HG03469 (cell line): ENCODE data around the gene TTC39C.
A peak's percentile ranks its signal among the peaks of the same experiment; 100 is the strongest.

ENCODE experiments used
- ATAC-seq: cut with Tn5 transposase; IDR thresholded peaks from one replicate; pipeline ENCODE4 v1.9.1; 2021; ENCODE audit warnings: mild to moderate bottlenecking, moderate library complexity, moderate number of reproducible peaks; ENCODE audit not compliant: unreplicated experiment

TTC39C gene

GRCh38 chr18:23990474-23991410, 23.8 kb upstream of the TTC39C start:
- no peak for ATAC-seq

DNA sequence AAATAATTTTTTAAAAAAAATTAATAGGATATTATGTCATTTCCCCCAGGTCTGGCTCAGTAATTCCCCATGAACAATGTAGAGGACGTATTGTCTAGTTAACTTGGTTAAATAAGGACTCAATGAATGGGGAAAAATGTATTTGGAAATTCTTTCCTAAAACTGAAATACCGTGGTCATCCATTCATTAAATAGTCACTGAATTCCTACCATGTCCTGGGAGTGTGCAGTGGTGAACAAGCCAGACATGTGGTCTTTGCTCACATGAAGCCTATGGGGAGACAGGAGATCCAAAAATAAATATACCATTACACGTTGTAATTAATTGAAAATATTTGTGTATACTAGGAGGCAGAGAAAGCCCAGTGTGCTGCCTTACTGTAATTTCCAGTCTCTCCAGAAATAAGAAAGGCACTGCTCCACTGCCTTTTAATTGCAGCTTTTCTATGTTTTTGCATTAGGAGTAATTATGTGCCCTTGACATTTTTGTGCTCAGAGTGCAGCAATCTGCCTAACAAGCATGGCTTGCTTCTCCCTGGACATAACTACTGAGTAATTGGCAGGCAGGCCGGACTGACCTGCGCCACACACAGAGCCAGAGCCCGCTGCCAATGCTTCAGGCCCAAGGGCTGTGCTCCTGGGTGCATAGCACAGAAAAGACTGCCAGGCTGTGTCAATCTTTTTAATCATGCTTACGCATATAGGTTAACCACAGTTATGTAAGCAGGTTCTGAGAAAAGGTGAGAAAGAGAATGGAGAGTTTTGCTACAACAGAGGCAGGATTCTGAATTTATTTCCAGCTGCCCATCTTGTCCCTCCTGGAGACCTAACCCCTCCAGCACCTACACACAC, 22.2 kb upstream of the TTC39C start:
- peak; percentile 43 for ATAC-seq

- ATAC-seq = no peak
Observed at GRCh38 chr18:23992941-23993280, 21.6 kb upstream of the TTC39C start.

- no peak for ATAC-seq
Observed at GRCh38 chr18:23994361-23994902, 20.1 kb upstream of the TTC39C start.

DNA sequence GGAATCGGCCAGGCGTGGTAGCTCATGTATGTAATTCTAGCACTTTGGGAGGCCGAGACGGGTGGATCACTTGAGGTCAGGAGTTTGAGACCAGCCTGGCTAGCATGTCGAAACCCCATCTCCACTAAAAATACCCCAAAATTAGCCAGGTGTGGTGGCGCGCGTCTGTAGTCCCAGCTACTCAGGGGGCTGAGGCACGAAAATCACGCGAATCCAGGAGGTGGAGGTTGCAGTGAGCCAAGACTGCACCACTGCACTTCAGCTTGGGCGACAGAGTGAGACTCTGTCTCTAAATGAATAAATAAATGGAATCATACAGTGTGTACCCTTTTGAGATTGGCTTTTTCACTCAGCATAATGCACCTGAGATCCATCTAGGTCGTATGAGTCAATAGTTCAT, 19.4 kb upstream of the TTC39C start:
- ATAC-seq = no peak

DNA sequence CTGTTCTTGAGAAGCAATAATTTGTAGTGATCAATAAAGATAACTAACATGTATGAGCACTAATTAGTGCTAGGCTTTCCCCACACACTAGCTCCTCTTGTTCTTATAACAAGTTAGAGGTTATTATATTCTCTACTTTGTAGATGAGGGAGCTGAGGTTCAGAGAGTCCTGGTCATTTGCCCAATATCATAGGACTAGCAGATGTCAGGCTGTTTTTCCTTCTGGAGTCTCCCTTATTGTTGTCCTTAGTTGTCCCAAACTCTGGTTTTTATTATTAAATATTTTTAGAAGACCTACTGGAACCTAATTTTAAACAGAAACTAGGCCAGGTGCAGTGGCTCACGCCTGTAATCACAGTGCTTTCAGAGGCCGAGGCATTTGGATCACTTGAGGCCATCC, 16.5 kb upstream of the TTC39C start:
- no peak for ATAC-seq

GRCh38 chr18:23998820-23999219, 15.7 kb upstream of the TTC39C start:
- ATAC-seq = no peak

DNA sequence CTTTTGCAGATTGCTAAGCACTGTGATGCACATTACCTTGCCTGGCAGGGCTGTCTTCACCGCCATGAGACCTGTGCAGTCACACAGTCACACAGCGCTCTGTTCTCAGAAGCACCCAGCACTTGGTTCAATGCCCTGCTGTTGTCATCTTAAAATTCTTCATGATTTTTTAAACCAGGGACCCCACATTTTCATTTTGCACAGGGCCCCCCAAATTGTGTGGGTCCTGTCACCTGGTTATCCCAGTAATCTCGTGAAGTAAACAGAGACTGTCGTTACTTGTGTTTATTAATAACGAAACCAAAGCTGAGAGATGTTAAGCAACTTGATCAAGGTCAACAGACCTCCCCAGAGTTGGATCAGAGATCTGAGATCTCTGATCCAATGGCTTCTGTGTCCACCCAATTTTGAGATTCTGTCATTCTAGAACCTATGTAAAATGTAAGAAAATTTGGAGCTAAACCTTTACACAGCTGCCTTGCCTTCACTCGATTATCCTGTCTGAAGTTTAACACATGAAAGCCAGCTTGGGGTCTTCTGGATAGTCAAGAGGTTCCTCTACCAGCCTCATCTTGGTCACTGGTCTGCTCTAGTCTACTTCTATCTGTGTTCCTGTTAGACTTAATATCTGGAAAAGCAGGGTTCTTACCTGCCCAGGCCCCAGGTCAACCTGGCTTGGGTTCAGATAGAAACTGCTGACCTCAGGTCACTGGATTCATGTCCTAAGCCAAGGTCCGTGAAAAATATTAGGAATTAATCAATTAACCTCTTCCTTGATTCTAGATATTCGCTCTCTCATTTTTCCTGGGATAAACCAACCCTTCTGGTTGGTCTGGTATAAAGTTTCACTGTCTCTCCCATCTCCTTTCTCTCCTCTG, 13.7 kb upstream of the TTC39C start:
- ATAC-seq = no peak

DNA sequence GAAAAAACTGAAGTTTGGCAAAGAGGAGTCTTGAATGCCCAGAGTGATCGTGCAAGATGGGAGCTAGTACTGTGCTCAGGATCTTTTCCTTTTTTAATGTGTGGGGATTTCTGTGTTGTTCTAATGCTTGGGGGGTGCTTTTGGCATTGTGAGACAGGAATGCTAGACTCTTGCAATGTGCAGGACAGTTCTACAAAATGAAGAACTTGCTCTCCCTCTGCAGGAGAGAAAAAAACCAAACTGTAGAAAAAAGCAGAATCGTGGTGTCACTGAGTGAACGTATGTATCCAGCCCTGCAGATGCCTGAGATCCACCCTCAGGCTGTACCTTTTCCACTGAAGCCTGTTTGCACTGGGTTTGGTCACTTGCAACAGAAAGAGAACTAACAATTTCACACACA, 12.1 kb upstream of the TTC39C start:
- ATAC-seq = no peak

DNA sequence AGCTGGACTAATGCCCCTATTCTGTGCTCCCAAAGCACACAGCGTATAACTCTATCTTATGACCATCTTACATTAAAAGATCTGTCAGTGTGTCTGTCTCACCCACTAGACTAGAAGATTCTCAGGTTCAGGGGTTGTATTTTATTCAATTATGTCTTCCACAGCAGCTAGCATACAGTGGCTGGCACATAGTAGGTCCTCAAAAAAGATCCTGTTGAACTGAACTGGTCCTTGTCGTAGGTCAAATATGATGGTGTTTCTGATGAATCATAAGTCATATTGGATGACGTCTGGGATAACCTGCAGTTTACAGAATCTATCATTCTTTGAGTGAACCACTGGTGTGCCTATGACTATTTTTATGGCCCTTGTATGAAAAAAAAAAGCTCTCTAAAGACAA, 11.3 kb upstream of the TTC39C start:
- ATAC-seq = no peak

- no peak for ATAC-seq
Observed at GRCh38 chr18:24003903-24004640, 10.5 kb upstream of the TTC39C start.

DNA sequence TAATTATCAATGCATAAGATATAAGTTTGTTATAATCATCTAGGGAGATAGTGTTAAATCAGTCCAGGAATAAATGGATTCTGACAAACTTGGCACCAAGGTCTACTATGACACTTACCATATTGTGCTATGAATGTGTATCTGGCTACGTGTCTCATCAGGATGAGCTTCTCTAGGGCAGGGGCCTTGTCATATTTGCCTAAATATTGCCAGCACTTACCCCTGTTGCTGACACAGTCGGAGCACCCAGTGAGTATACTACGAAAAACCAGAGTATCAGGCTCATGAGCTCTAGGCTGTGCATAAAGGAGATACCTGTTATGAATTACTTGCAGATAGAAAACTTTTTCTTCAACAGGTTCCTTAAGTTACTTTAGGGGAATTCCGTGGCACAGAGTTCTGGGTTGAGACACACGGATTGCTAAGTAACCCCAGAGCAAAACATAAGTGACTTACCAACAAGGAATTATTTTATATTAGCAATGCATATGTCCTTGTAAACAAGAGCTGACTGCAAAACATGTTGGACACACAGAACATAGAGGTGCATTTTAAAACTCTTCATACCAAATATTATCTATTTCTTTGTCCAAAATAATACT, 7.7 kb upstream of the TTC39C start:
- no peak for ATAC-seq

- no peak for ATAC-seq
Observed at GRCh38 chr18:24009246-24009645, 5.3 kb upstream of the TTC39C start.

- peak; percentile 53 for ATAC-seq
Observed at GRCh38 chr18:24009651-24010333, 4.8 kb upstream of the TTC39C start.

GRCh38 chr18:24010673-24011072, 3.9 kb upstream of the TTC39C start:
- ATAC-seq = no peak

DNA sequence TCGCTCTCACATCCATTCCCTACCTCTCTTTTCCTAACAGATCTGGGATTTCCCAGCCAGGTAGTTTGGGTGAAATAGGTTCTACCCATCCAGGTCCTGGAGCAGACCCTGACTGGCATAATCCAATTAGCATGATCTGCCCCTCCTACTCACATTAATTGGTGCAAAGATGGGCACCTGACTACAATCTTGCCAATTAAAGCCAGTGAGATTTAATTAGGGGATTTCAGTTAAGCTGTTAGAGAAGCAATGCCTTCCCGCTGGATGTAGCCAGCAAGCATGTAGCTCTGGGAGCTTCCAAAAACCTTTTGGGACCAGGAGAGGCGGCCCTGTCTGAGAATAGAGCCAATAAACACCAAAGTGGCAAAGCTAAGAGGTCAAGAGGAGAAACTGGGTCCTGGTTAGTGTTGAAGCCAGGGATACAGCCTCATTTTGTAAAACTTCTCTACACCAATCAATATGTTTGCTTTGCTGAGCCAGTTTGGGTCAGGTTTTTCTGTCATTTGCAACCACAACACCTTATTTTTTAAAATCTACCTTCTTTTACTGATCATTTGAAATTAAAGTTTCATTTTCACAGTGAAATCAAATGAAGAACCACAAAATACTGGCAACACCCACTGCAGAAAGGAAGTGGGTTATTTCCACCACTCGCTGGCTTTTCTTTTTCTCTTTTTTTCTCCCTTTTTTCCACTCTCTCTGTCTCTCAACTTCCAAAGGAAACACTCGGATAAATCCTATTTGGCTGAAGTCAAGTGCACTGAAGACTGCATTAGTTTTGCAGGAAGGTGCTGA, 3.2 kb upstream of the TTC39C start:
- ATAC-seq = no peak

DNA sequence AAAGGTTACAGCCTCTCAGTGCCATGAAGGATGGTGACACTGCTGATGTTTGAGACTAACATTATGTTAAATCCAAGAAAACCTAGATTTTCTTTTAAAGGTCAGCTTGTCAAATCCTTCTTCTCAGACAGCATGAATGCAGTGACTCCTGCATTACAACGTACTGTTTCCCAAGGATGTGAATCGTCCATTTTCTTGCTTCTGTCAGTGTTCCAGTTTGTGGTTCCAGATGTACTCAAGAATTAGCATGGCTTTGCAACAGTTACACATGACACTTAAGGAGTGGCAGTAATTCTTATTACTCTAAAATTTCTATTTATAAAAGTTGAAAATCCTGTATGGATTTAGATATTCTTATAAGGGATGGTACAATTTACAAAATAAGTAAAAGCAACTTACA, 1.5 kb upstream of the TTC39C start:
- no peak for ATAC-seq

GRCh38 chr18:24014986-24015638, 558 bp downstream of the TTC39C start:
- ATAC-seq = no peak
